GM18526 (cell line): Measurements from ENCODE around the gene EFNA4.

Experiments
- POLR2A ChIP-seq: IDR thresholded peaks from 3 replicates; pipeline ENCODE4 v1.6.1; 2011; ENCODE audit not compliant: insufficient read length; ENCODE audit errors: extremely low read depth

EFNA4 gene

GRCh38 chr1:155026154-155026553 is 37.4 kb upstream of the EFNA4 start:
- TF ChIP-seq POLR2A: no peak

GRCh38 chr1:155026588-155026987 is 37.0 kb upstream of the EFNA4 start:
- TF ChIP-seq POLR2A: no peak

DNA sequence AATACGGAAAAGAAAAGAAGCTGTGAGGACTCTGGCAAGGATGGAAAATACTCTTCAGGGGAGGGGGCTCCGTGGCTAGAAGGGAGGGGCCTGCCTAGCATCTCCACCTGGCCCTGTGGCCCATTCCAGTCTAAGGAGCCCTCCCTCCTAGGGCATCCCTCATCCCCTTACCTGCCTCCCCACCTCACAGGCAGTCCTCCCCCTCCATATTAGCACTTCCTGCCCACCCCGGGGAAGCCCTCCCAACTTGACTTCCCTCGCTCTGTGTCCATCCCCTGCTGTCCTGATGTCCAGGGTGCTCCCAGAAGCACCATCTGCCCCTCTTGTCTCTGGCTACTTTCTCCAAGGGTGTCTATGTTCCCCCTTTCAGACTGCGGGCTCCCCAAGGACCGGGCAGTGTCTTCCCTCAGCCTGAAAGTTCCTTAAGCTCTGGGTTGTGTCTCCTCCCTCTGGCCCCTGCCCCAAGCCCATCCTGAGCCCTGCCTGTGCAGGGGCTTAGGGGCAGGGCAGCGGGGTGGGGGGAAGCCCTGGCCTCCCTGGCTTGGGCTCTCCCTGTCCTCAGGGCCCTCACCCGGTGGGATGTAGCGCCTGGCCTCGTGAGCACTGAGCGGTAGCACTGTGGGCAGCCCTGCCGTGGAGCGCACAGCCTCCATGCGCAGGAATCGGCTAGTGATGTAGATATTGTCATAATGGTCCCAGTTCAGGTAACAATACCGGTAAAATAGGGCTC is 33.9 kb upstream of the EFNA4 start:
- TF ChIP-seq POLR2A: no peak

DNA sequence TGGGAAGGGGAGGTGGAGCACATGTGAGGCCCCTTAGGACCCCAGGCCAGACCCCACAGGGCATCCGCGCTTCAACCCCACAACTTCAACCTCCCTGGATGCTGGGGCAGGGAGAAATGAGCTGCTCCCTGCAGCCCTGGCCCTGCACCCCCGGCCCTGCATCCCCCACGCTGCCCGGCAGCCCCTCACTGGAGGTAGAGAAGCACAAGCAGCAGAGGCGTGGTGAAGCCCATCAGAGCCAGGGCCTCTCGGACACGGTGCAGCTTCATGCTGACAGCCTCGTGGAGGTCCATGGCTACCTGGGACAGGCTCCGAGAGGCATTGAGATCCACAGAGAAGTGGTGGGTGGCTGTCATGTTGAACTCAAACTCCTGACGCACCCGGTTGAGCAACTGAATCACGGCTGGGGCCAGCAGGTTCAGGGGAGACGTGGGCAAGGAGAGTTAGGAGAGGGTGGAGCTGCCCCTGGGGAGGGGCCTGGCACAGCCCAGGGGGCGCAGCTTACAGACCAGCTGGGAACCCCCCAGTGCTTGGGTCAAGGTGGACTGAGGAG is 33.2 kb upstream of the EFNA4 start:
- TF ChIP-seq POLR2A: no peak

DNA sequence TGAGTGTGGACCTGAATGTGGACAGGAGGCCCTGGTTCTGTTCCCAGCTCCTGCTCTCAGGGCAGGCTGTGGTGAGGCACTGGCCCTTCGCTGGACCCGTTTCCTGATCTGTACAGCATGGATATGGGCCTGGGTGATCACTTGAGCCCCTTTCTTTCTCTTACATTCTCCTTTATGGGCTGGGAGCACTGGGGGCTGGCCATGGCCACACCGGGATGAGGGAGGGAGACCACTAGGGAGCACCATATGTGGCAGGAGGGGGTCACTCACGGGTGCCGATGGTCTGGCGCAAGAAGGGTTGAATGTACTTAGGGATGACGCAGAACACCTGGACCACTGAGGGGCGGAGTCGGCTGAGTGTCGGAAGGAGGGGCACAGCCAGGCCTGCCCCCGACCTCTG is 32.6 kb upstream of the EFNA4 start:
- TF ChIP-seq POLR2A: no peak

GRCh38 chr1:155032886-155033285 is 30.7 kb upstream of the EFNA4 start:
- TF ChIP-seq POLR2A: no peak

- TF ChIP-seq POLR2A: no peak
Measured at GRCh38 chr1:155033524-155033923, 30.0 kb upstream of the EFNA4 start, which contains the start of the genes DCST1 and DCST2. TSS of gene DCST1 (plus strand) at chr1:155033824. CDS start at chr1:155034037, 213 bp downstream. TSS of gene DCST2 (minus strand) at chr1:155033781. CDS start at chr1:155033701, 80 bp downstream.

DNA sequence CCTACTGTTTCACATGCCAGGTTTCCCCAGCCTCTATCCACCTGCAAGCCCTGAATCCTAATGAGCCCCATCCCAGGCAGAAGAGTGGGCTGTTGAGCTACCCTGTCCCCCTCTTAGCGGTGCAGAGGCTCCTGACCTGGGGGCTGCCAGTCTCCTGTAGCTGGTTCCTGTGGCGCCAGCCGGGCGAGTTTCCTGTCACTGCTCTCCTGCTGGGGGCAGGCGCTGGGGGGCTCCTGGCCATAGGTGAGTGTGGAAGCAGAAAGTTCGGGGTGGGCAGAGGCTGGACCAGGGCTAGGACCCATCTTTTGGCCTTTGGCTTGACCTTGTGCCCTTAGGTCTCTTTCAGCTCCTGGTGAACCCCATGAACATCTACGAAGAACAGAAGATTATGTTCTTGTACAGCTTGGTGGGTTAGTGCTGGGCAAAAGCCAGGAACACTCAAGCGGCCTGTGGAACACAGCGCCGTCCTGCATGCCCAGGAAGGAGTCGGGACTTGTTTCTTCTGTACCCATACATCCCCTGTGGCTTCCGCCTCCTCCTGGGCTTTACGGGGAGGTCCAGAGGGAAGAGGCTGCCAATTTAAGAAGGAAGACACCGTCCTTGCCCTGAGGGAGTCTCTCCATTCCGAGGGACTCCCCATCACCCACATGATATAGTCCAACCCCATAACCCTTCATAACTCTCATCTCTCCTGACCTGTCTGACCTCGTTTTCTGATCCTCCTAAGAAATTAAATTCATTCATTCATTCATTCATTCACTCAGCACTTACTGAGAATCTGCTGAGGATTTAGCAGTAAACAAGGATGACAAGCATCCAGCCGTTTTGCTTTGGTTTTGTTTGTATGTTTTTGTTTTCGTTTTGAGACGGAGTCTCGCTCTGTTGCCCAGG is 29.0 kb upstream of the EFNA4 start:
- no peak for TF ChIP-seq POLR2A

DNA sequence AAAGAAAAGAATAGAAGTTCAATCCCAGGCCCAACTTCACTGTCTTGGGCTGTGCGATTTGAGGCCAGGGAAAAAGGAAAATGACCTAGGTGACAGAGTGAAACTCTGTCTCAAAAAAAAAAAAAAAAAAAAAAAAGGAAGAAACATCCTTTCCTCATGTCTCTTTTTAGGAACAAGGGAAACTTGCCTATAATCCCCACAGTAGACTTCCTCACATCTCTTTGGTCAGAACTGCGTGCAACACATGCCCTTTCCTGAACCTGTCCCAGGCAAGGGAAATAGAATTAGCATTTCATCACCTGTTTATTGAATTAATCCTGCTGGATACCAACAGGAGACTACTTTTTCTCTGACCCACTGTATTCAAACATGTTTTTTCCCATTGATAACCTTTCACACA is 27.6 kb upstream of the EFNA4 start:
- no peak for TF ChIP-seq POLR2A

GRCh38 chr1:155037043-155037442 is 26.5 kb upstream of the EFNA4 start:
- no peak for TF ChIP-seq POLR2A

- no peak for TF ChIP-seq POLR2A
Measured at GRCh38 chr1:155037851-155038441, 25.6 kb upstream of the EFNA4 start.

DNA sequence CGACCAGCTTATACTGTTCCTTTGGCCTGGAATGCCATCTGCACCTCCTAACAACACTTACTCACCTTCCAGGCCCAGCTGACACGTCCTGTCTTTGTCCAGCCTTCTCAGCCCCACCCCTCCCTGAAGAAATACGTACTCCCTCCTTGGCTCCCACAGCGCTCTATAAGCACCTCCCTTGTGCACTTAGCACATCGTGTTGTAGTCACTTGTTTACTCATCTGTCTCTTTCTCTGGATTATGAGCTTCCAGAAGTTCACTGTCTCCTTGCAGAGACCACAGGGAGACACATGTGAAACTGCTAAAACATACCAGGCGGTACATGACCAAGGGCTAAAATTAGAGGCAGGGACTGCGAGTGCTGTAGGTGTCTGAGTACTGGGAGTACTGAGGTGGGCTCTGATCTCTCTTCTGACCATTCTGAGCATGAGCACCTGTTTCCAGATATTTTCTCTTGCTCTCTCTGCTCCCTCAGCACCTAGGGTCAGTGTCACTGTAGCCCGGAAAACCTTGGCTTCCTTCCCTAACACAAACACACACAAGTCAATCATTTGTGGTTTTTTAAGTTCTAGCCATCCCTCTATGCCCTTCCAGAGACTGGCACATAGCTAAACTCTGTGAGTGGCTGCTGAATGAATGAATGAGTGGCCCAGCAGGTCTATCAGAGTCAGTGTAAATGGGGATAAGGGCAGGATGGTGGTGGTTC is 24.8 kb upstream of the EFNA4 start:
- no peak for TF ChIP-seq POLR2A

DNA sequence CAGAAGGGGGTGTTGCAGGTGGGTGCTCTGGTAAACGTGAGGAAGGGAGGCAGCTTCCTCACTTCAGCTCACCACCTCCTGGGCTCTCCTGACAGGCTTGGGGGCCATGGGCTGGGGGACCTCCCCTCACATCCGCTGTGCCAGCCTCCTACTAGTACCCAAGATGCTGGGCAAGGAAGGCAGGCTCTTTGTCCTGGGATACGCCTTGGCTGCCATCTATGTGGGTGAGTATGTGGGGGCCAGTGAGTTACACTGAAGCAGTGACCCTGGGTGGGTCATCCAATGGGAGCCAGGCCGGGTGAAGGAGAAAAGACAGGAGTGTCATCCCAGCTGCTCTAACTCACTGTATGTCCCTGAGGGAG is 24.3 kb upstream of the EFNA4 start:
- no peak for TF ChIP-seq POLR2A

GRCh38 chr1:155040358-155041093 is 23.0 kb upstream of the EFNA4 start:
- TF ChIP-seq POLR2A: no peak
